Mesenteric fat pad (tissue), 1 donor: ENCODE measurements around the gene MORC1. TPM values are rescaled to one million over a fixed set of nuclear protein-coding genes. Genes with fewer than 3 reads are reported as not detected.
"Not testable (repeated sequence)": the region's sequence is repeated elsewhere in the genome, so short reads cannot be mapped to it uniquely, and the experiment has no call there.

Experiments used
- DNase-seq: peaks from one replicate; pipeline ENCODE4 v3.0.0-alpha.2; 2020; ENCODE audit warnings: low spot score
- total RNA-seq: library from RNA; stranded (reverse); fragmentation: NEBNext Ultra II Directional; extraction: Animal tissue kit (Norgen Biotek cat#: 25700); gene quantifications from one replicate; pipeline ENCODE4 v1.2.1, GENCODE V29; 2021
- donor health status: DM: yes; HTN: yes; CAD: no.

MORC1 gene
- total RNA-seq, 1 donor from 2014 or later = not detected

DNA sequence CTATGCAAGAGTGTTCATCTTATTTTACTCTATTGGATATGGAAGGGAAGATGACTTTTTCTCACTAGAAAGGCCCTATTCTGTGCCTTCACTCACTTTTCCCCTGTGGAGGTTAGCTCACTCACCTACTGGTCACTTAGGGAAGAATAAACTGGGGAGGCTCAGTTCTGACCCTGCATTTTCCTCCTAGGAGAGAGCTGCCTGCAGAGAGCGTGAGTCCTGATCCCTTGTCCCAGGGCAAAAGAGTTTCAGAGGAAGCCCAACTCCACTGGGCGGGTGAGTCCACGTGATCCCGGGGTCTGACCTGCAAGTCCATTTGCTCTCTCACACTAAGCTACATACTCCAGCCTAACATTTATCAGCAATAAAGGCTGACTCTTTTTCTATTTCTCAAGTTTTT is 8.4 kb downstream of the MORC1 start:
- DNase-seq = no peak

DNA sequence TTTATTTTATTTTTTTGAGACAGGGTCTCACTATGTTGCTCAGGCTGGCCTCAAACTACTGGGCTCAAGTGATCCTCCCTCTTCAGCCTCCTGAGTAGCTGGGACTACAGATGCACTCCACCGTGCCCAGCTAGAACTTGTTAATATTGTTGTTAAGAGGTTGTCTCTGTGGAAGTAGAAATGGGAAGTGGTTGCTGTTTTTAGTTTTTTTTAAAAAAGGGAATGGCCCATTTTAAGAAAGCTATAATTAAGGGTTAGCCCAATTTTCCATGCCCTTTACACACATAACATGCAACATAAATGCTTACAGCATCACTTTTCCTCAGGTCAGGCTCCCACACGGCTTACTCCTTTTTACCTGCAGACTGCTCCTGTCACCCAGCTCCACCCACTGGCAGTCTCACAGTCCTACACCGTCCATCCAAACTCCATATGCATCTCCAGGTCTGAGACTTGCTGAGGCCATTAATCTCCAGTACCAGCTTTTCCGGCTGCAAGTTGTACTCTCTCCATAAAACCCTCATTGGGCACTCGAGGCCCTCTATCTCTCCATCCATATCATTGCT is 19.8 kb downstream of the MORC1 start:
- no peak for DNase-seq

DNA sequence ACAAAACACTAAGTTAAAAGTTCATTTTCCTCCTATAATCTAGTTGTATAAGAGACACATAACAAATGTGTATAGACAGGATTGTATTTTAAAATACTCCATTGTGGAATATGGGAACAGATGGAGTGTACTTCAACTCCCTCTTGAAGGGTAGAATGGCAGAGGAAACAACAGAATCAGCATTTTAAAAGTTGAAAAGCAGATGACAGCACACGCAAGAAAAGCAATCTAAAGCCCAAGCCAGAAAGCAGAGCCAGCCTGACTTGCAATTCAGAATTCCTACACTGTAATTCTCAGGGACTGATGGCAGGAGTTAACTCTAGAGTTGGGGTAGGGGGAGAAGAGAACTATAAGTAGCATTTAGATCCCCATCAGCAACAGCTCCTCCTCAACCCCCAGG is 22.8 kb downstream of the MORC1 start:
- no peak for DNase-seq

DNA sequence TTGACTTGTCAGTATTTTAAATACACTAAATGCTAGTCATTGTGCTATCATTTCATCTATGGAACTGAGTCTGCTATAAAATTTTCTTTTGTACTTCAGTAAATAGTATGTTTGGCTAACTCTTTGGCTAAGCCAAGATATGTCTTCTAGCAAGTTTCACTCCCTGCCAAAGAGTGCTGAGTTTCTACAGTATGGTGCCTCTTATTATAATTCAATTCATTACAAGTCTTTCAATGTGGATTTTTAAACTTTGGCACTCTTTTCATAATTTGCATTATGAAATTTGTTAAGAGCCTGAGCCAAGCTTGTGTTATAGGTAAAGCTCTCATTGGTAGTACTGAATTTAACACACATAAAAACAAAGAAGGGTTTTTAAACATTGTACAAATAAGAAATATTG is 24.4 kb downstream of the MORC1 start:
- no peak for DNase-seq

DNA sequence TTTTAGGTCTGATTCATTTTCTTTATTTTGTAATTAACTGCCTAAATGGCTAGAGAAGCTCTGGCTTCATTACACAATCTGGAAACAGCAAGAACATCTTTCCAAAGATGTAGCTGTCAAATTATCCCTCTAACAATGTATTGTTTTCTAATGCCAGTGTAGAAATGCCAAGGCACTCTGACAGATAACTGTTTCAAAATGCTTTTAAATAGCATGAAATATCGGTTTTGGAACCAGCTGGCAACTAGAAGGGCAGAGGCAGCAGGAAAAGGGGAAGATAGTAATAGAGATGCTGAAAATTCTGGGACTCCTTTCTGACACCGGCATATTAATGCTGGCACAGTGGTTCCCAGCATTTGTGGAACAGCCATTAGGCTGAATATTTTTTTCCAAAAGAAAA is 26.1 kb downstream of the MORC1 start:
- DNase-seq = no peak

DNA sequence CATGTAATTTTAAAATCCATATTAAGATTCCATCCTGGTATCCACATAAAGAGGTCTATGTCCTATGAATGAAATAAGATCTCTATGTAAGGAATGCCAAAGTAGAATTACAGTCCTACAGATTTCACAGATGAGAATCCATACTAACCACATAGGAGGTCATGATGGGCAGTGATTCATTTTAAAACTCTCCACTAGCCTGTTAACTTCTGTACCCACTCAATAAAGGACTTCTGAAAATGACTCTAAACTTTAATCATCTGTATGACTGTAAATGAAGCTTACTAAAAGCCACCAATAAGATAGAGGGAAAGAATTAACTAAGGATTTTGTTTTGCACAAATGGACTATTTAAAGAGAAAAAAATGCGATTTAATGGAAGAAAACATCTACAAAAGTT is 28.7 kb downstream of the MORC1 start:
- no peak for DNase-seq

DNA sequence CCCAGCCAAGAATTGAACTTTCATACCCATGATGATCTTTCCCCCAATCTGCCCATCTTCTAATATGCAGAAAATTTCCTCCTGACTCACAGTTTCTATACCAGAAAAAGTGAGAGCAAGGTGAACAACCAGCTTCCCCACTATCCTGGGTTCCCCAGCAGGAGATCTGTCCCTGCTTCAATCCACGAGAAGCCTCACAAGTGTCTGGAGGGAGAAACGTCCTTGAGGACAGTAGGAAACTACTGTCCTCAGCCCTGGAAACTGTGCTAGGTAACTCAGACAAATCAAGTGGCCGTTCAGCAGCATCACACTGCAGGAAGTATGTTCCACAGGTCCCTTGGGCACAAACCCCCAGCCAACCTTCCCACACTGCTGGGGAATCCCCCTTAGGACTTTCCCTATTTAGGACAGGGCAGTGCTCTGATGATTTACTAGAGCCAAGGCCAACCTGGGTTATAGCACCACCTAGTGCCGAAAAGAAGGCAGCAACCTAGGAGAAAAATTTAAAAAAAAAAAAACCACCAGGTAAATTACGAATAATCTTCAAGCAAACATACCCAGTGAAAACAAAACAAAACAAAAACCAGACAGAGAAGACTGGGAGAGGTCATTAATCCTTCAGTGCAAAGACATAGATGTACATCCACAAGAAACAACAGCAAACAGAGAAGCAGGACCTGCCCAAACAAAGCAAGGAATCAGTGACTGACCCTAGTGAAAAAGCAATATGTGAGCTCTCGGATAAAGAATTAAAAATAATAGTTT is 36.0 kb downstream of the MORC1 start:
- DNase-seq = no peak

DNA sequence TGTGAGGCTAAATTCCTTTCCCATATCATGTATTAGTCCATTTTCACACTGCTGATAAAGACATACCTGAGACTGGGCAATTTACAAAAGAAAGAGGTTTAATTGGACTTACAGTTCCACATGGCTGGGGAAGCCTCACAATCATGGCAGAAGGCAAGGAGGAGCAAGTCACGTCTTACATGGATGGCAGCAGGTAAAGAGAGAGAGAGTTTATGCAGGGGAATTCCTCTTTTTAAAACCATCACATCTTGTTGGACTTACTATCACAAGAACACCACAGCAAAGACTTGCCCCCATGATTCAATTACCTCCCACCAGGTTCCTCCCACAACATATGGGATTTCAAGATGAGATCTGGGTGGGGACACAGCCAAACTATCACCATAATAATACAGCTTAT is 37.8 kb downstream of the MORC1 start:
- DNase-seq = not testable (repeated sequence)

DNA sequence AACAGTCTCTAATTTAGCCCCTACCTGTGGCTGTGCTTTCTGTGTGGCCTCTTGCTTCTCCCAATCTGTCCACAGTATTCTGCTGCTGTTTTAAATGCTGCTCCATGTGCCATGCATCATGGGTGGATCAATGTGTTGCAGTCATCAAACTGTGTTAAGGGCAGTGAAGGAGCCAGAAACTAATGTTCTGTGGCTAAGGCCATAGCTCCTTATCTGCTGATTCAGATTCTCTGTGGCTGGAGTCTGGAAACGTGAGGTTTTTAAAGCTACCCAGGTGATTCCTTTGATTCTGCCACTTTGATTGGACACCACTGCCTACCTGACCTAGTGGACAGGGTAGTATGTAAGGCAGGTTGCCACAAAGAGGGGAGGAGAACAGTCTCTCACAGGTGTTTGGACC is 44.8 kb downstream of the MORC1 start:
- no peak for DNase-seq

DNA sequence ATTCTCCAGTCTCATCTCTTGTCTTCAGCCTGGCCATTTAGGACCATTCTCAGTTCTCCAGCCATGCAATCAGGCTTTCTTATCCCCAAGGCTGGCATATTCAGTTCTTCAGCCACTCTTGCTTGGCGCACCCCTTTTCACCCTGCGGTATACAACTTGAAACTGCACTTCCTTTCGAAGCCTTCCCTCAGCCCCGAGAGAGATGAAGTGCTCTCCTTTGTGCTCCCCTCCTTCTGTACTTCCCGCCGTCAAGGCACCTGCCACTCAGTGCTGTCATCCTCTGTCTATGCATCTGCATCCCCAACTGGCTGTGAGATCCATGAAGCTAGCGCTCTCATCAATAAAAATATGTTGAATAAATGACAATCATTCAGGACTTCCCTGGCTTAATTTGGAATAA is 45.7 kb downstream of the MORC1 start:
- no peak for DNase-seq

DNA sequence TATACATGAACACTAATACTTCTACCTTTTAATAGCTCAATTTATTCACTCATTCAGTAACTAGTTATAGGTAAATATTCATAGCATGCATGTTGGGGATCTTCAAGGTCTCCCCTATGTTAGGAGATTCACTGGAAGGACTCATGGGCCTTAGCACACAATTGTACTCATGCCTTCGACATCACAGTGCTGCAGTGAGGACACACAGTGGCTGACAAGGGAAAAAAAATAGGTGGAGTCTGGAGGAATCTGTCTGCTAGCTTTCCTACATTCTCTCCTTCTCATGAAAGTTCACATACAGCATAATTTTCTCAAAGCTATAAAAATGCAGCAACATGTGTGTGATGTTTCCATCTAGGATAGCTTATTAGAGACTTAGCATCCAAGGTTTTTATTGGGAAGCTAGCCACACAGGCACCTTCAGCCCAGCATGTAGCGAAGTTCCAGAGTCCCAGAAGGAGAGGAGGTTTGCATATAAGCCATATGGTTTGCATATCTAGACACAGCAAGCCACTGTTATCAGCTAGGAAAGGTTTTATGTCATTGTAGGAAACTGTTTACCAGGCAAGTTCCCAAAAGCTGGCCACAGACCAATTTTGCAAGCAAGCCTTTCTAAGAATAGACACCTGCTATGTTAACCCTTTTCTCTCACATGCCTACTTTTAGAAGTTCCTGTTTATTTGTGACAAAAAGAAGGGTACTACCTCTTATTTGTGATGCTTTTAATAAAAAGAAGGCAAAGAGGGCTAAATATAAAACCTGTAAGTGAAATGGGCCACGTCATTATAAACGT is 46.4 kb downstream of the MORC1 start:
- DNase-seq = no peak

DNA sequence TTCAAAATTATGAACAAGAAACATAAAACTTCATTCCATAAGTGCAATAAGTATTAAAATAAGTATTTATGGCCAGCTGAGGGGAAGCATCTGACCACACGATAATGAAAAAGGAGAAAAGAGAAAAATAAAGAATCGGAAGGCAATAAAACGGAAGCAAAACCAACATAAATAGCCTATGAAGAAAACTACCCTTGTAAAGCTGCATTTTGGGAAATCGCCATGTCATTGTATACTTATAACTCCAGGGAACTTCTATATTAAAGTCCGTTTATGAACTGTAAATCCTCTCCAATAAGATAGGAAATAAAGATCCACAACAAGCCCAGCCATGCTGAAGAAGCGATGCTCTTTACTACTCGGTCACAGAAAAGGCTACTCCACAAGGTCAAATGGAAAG is 47.7 kb downstream of the MORC1 start:
- no peak for DNase-seq

DNA sequence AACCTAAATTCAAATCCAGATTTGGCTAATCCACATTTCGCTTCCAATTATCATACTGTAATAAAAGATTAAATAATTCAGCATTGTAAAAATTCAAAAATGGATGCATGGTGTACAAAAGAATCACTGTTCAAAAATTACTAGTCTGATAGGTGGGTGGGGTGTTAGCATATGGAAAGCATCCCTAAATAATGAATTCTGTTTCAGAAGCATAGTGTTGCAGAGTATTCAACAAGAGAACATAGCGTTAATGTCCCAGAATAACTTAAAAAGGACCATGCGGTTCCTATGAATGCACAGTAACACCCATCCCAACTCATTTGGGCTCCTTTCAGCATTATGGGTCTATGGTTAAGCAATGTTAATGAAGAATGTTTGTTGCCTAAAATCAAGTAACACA is 51.1 kb downstream of the MORC1 start:
- no peak for DNase-seq

DNA sequence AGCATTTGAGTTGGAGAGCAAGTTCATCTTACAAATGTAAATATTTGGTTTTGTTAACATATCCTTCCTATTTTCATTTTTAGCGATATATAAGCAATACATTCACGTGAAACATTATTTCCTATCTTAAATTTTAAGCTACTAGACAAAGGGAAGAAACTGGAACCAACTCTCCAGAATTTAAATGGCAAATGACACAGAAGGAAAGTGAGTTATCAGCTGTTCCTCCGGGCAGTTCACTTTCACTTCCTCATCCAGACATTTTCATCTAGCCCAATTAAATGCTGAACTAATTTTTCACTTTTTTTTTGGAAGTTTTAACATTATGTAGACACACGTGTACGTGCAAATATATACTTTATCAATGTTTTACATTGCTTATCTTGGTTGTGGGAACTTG is 58.7 kb downstream of the MORC1 start:
- no peak for DNase-seq

DNA sequence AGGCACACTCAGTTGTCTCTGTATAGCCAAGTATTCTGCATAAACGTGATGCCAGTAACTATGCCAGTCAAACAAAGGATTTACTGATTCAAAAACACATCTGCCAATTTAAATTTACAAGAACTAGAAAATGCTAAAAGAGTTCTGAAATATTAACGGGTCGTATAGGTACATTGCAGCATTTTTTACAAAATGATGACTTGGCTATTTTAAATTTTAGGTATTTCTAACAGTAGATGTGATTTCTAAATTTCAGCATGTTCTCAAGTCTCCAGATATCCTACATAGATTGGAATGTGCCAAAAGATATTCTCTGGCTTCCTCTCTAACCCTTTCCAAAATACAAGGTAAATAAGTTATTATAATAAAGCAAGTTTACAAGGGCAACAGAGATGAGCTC is 60.3 kb downstream of the MORC1 start:
- no peak for DNase-seq

DNA sequence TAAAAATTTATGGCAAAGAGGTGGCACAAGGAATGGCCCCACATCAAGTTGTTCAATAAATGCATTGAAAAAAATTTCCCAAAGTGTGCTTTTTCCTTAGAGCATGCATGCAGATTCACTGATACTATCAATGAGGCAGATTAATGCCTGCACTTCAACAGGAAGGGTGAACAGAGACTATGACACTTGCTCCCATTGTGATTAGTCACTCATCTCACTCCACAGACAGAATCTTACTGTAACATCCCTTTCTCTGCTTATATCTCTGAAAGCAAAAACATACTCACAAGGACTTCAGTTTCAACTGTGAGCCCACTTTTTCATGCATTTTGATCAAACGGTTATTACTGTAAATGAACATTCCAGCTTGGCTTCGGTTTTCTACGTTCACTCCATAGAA is 60.9 kb downstream of the MORC1 start:
- no peak for DNase-seq

DNA sequence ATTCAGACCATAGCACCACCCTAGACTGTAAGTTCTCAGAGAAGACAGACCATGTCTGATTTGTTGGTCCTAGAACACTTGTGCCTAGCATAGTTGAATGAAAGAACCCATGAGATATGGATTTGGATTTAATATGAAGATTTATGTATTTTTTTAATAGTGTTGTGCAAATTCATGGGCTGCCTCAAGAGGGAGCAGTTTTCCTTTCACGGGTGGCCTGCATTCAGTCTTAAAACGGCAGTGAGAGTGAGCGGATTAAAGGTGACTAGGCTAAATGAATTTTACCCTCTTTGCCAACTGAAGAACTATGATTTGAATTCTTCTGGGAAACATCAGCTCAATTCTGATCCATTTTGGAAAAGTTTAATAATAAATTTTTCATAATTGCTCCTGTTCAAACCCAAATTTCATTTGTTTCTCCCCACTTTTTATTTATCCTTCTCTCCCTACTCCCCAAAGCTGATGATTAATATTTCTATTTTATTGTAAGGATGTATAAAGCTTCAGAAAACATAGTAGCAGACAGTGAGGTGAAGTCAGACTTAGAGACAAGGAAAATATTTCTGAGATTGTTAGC is 67.3 kb downstream of the MORC1 start:
- no peak for DNase-seq

DNA sequence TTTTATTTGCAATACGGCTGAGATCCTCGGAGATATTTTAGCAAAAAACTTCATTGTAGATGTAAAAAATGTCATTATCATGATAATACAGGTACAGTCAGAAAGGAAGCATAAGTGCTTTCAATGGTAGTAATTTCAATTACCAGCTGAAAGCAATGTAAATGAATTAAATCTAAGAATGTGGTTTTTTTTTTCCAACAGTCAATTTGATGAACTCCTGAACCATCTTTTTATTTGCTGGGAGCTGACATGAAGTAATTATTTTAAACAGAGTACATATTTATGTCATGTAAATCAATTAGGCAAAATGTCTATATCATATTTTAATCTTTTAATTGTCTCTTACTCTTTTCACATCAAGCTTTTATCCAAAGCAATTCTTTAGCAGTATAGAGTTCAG is 70.6 kb downstream of the MORC1 start:
- DNase-seq = no peak

DNA sequence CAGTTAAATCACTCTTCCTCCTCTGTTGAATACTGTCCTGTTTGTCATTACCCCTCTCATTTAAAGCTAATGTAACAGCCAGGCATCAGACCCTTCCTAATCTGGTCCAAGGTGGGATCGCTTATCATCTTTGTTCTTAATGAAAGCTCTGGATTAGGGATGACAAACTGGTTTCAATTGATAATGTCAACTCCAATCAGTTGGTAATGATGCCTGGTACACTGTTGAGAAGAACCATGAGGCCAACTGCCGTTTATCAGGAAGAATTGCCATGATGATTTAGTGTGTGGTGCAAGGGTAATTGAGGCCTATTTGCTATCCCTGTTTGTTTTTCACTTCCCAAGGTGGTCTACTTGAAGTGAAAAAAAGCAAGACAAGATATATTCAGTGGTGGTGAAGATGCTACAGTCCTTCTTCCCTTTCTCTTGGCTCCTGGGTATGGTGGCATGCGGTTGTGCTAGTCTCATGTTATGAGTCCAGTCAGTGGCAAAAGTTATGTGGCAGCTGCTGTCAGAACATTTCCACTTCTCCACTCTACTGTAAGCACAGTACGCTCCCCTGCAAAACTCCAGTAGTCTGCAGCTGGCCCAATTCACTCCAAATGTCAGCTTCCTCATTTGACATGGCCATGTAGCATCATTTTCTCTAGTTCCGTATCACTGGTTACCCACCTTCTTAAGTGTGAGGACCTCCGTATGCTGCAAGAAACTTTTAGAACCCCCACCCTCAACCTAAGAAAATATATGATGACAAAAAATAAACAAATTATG is 72.5 kb downstream of the MORC1 start:
- no peak for DNase-seq

DNA sequence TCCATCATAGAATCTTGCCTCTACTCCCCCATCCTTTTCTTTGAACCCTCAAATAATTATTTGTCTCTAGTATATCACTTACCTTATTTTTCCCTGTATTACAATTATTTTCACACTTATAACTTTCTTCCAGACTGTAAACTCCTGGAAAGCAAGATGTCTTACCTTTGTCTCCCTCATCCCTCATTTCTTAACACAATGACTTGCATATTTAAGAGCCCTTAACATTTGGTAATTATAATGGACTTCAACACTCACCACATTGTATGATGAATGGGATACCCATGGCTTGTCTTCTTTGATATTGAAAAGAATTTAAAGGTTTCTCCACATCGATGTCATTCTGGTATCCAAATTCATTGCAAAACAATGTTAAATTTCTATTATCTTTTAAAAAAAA is 82.9 kb downstream of the MORC1 start:
- DNase-seq = no peak

DNA sequence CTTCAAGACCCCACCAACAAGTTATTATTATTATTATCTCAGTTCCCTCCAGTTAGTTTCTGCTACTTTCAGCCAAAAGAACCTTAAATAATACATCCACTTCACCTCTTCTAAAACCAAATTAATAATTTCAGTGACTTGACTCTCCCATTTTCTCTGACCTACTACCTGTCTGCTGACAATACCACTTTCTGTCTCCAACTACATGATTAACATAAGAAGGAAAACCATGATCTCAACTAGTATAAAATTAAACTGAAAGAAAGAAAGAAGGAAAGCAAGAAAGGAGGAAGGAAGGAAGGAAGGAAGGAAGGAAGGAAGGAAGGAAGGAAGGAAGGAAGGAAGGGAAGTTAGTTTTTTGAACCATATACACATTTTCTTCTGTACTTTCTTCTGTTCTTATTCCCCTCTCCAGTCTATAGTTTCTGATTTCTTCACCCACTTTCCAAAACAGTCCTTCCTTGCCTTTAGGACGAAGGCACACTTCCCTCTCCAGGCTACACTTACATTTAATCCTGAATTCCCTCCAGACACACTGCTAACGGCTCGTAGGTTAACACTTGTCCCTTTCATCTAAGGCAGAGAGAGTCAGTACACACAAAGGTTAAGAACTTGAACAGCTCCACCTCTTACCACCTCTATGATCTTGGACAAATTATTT is 84.8 kb downstream of the MORC1 start:
- DNase-seq = no peak
